Activated CD4-positive, alpha-beta T cell treated with anti-CD3 and anti-CD28 coated beads, Interleukin-2, amount 50 U/mL, for 1 hour (primary cell): ENCODE data around the gene CENPH.
"Not testable (repeated sequence)": the region's sequence is repeated elsewhere in the genome, so short reads cannot be mapped to it uniquely, and the experiment has no call there.

Source experiments
- DNase-seq: peaks from one replicate; pipeline ENCODE4 v3.0.0-alpha.2; 2020

The CENPH gene

DNA sequence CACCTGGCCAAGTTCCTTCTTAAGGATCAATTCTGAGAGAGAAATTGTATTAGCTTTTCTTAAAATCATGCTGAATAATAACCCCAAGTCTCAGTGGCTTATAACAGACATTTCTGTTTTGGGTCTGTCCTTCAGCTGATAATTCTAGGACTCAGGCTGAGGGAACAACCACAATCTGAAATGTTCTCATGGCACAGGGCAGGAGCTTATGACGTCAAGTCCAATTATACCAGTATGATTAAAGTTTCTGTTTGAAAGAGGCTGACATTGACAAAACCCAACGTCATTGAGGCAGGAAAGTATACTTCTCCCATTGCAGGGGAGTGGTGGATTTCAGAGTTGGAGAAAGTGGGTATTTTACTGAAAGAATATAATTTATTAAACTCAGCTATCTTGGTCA lies 21.8 kb downstream of the CENPH start:
- no peak for DNase-seq

DNA sequence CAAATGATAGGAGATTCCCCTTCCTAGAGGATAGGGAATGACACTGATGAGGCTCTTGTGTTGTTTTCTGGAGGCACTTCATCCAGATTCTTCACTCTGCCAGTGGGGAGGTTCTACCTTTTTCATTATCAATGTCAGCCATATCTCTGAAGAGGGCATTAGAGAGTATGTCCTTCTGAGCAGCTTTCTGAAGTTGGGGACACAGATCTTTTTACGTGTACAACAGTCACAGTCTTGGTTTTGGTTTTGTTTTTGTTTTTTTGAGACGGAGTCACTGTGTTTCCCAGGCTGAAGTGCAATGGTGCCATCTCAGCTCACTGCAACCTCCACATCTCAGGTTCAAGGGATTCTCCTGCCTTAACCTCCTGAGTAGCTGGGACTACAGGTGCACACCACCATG lies 22.6 kb downstream of the CENPH start:
- no peak for DNase-seq

DNA sequence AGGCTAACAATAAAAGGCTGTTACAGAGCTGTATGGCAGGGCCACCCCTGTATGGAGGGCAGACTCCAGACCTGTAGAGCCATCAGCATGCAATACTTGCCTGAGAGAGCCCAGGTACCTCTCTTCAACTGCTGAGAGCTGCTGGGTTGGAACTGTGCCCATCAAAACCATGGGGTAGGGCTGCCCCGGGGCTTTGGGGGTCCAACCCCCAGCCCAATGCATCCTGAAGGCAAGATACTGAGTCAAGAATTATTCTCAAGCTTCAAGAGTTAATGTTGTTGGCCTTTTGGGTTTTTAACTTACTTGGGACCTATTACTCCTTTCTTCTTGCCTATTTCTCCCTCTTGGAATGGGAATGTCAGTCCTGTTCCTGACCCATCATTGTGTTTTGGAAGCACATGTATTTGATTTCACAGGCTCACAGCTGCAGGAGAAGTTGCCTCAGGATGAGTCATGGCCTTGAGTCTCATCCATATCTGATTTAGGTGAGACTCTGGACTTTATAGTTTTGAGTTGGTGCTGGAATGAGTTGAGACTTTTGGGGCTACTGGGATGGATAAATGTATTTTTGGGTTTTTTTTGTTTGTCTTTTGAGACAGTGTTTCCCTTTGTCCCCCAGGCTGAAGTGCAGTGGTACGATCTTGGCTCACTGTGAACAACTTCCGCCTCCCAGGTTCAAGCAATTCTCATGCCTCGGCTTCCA lies 24.3 kb downstream of the CENPH start:
- no peak for DNase-seq

DNA sequence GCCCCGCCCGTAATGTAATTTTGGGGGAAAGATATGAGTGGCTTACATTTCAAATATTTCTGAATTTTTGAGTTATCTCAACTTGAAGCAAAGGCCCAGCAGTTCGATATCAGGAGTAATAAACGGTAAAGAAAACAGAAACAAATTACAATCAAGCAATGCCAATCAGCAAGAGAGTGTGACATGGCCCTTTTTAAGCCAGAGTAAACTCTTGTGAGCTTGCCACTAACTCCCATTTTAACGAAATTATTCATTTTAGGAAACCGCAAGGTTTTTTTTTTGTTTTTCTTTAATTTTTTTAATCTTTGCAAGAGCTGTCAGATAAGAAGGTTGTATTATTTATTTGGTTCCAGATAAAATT lies 27.7 kb downstream of the CENPH start:
- no peak for DNase-seq

DNA sequence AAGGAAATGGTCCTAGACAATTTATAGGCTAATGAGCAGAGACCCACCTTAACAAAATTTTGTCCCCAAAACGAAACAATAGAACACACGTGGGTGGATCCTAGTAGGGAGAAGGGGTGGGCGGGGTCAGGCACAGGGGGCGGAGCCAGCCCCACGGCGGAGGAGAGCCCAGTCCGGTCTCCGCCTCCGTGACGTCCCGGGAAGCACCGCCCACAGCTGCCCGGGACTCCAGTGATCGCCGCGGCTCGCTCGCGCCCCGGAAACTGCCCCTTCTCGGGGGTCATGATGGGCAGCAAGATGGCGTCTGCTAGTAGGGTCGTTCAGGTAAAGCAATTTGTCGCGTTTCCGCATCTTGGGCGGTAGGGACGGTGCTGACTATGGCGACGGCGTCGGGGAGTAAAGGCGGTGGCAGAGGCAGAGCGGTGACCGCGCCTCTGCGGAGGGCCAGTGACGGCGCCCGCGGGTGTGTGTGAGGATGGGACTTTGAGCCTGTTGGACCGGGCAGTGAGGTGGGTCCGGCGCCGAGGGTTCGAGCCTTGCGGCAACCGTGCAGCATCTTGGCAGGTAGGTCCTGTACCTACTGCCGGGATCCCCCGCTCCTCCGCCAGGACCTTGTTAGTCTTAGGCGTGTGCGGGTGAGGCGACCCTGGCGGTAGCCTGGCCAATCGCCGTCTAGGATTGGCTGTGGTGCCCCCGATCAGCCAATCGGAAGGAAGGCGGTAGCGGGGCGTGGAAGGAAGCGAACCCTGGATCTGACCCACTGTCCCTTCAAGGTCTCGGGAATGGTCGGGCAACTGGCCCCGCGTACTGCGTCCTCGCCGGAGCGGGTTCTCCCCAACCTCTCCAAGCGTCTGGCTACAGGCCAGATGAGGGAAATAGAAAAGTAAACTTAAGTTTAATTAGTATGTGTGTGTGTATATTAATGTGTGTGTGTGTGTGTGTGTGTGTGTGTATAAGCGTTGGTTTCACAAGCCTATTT lies 28.5 kb downstream of the CENPH start:
- DNase-seq: peak; percentile 95

DNA sequence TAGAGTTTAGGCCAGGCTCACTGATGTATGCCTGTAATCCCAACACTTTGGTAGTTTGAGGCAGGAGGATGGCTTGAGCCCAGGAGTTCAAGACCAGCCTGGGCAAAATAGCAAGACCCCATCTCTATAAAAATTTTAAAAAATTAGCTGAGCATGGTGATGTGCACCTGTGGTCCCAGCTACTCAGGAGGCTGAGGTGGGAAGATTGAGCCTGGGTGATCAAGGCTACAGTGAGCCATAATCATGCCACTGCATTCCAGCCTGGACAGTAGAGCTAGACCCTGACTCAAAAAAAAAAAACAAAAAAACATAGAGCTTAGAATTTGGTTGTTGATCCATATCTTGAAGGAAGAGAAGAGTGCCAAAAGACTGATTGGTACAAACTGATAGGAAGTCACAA lies 30.6 kb downstream of the CENPH start:
- no peak for DNase-seq

DNA sequence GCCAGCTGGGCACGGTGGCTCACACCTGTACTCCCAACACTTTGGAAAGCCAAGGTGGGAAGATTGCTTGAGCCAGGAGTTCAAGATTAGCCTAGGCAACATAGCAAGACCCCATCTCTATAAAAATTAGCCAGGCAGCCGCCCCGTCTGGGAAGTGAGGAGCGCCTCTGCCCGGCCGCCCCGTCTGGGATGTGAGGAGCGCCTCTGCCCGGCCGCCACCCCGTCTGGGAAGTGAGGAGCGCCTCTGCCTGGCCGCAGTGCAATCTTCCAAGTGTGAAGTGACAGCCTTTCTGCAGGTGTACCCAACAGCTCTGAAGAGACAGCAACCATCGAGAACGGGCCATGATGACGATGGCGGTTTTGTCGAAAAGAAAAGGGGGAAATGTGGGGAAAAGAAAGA lies 31.0 kb downstream of the CENPH start:
- DNase-seq: not testable (repeated sequence)

DNA sequence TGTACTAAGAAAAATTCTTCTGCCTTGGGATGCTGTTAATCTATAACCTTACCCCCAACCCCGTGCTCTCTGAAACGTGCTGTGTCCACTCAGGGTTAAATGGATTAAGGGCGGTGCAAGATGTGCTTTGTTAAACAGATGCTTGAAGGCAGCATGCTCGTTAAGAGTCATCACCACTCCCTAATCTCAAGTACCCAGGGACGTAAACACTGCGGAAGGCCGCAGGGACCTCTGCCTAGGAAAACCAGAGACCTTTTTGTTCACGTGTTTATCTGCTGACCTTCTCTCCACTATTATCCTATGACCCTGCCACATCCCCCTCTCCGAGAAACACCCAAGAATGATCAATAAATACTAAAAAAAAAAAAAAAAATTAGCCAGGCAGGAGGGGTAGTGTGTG lies 31.4 kb downstream of the CENPH start:
- not testable (repeated sequence) for DNase-seq

DNA sequence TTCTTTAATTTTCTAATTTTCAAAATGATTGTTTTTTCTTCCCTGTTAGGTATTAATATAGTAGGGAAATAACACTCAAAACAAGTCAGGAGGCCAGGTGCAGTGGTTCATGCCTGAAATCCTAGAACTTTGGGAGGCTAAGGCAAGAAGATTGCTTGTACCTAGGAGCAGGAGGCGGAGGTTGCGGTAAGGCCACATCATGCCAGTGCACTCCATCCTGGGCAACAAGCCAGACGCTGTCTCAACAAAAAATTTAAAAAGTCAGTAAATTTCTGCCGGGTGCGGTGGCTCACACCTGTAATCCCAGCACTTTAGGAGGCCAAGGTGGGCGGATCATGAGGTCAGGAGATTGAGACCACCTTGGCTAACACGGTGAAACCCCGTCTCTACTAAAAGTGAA lies 35.1 kb downstream of the CENPH start:
- no peak for DNase-seq

DNA sequence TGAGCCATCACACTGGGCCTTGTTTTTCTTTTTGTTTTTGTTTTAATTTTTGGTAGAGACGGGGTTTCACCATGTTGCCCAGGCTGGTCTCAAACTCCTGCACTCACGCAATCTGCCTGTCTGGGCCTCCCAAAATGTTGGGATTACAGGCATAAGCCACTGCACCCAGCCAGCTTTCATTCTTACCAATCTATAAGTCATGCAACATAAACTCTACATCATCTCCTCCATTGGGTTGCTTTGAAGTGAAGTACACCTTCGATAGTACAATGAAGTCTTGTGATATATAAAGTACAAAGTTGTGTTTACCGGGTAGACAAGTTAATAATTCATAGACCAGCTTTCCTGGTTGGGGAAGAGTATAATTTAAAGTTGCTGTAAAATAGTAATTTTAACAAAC lies 36.5 kb downstream of the CENPH start:
- DNase-seq: no peak

DNA sequence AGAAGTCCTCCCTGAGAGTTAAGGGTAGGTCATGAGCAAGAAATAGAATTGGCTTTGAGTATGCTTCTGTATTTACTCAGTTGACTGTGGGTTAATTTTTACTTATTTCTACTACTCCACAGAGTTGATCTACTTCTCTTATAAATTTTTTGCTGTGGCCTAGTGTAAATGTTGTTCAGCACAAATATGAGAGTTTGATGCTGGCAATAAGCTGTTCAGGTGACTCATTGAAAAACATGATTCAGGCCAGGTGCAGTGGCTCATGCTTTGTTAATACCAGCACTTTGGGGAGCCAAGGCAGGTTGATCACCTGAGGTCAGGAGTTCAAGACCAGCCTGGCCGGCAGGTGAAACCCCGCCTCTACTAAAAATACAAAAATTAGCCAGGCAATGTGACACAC lies 40.8 kb downstream of the CENPH start:
- DNase-seq: no peak

DNA sequence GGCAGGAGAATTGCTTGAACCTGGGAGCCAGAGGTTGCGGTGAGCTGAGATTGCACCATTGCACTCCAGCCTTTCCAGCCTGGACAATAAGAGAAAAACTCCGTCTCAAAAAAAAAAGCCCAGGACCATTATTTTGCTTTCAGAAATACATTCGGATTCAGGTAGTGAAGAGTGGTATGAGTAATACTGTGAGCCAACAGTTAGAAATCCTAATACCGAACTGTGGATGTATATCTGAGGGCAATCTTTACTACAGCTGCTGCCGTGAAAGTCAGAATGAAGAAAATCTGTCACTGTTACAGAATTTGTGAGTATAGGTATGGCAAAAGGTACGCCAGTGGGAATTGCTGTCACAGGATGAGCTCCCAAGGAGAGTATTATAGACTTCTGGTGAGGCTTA lies 41.9 kb downstream of the CENPH start:
- DNase-seq: no peak

DNA sequence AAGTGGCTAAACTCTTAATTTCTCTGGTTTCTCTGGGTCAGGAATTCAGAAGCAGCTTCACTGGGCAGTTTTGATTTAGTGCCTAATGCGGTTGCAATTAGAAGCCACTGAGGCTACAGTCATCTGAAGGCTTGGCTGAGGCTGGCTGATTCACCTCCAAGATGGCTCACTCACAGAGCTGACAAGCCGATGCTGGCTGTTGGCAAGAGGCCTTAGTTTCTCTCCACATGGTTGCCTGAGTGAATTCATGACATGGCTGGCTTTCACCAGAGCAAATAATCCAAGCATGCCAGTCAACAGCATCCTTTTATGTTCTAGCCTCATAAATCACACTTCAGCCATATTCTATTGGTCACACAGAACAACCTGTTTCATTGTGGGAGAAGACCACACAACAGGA lies 42.5 kb downstream of the CENPH start:
- no peak for DNase-seq

DNA sequence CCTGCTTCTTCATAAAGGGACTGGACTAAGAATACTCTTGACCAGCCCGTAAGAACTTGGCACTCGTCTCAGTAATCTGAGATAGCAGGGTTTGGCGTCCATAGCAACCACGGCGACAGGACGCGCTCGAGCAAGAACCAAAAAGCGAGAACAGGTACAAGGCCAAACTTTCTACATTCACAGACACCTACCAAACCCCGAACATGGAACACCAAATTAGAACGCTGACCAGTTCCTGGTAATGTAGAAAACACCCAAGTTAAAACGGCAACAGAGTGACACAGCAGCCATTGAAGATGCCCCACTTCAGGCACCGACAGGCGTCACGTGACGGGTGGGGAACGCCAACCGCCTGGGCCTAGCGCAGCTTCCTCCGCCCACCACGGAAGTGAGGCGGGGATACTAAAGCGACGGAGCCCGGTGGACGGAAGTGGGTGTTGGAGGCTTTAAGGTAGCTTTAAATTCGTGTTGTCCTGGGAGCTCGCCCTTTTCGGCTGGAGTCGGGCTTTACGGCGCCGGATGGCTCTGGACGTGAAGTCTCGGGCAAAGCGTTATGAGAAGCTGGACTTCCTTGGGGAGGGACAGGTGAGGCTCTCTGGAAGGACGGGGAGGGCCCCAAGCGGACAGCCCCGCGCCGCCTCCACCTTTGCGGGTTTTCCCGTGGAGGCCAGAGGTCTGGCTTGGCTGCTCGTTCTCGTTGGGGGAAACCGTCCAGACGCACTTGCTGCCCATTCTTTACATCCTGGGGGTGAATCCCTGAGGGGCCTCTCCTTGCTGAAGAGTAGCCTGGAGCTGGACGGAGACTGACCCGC lies 45.3 kb downstream of the CENPH start, which contains the start of gene CDK7:
CDK7 (plus strand) TSS at position 430 of the 812 bp plus-strand sequence; CDS start at position 520, 90 bp downstream.
- peak; percentile 87 for DNase-seq

DNA sequence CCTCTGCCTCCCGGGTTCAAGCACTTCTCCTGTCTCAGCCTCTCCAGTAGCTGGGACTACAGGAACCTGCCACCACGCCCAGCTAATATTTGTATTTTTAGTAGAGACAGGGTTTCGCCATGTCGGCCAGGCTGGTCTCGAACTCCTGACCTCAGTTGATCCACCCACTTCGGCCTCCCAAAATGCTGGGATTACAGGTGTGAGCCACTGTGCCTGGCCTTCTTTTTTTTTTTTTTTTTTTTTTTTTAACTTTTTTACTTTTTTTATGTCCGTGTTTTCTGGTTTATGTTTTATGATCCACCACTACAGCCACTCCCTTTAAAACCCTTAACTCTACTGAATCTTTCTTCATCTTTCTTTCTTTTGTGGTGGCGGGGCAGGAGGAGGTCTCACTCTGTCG lies 47.4 kb downstream of the CENPH start:
- not testable (repeated sequence) for DNase-seq

DNA sequence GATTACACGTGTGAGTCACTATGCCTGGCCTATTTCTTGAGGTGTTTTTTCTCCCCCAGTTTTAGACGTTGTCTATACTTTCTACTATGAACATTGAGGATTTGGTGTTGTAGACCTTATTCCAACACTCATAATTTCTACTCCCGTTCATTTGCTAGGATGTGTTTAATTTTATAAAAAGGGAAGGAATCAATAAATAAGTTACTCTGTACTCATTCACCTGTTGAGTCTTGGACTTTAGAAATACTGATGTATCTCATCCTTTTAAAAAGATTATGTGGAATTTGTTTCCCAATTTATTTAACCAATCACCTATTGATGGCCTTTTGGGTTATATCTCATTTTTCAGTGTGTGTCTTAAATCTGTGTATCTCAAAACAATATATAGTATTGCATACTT lies 48.5 kb downstream of the CENPH start:
- DNase-seq: no peak

DNA sequence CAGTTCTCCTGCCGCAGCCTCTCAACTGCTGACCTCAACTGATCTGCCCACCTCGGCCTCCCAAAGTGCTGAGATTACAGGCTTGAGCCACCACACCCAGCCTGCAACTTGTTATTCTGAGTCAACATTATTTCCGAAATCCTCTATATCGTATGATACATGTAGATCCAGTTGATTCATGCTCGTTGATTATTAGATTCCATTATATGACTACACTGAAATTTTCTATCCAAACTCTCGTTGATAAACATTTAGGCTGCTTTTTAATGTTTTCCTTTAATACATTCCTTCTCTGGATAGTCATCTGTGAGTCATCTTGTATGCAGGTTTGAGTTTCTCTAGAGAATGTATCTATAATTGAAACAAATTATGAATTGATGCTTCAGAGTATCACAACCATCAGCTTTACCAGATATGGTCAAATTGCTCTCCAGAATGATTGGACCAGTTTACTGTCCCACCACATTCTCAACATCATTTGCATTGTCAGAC lies 49.4 kb downstream of the CENPH start:
- no peak for DNase-seq

DNA sequence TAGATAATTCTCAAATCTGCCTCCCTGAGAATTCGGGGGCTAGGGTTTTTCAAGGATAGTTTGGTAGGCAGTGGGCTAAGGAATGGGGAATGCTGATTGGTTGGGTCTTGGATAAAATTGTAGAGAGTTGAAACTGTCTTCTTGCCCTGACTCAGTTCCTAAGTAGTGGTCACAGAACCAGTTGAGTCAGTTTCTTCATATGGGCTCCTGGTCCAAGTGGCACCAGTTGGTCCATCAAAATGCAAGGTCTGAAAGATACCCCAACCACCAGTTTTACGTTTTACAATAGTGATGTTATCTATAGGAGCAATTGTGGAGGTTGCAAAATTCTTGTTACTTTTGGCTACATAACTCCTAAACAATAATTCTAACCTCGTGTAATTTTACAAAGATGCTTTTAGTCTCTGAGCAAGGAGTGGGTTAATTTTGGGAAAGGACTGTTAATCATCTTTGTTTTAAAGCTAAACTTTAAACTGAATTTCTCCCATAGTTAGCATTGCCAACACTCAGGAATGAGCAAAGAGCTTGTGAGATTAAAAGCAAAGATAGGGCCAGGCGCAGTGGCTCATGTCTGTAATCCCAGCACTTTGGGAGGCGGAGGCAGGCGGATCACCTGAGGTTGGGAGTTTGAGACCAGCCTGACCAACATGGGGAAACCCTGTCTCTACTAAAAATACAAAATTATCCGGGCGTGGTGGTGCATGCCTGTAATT lies 53.0 kb downstream of the CENPH start:
- DNase-seq: no peak

DNA sequence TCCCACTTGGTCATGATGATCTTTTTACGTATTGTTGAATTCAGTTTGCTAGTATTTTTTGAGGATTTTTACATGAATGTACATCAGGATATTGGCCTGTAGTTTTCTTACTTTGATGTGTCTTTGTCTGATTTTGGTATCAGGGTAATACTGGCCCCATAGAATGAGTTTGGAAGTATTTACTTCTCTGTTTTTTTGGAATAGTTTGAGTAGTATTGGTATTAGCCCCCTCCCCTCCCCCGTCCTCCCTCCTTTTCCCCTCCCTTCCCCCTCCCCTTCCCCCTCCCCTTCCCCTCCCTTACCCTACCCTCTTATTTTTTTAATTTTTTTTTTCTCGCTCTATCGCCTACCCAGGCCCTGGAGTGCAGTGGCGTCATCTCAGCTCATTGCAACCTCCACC lies 55.6 kb downstream of the CENPH start:
- no peak for DNase-seq

DNA sequence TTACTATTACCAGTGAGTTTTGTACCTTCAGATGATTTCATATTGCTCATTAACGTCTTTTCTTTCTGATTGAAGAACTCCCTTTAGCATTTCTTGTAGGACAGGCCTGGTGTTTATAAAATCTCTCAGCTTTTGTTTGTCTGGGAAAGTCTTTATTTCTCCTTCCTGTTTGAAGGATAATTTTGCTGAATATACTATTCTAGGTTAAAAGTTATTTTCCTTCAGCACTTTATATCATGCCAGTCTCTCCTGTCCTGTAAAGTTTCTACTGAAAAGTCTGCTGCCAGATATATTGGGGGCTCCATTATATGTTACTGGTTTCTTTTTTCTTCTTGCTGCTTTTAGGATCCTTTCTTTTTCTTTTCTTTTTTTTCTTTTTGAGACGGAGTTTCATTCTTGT lies 58.6 kb downstream of the CENPH start:
- DNase-seq: no peak

DNA sequence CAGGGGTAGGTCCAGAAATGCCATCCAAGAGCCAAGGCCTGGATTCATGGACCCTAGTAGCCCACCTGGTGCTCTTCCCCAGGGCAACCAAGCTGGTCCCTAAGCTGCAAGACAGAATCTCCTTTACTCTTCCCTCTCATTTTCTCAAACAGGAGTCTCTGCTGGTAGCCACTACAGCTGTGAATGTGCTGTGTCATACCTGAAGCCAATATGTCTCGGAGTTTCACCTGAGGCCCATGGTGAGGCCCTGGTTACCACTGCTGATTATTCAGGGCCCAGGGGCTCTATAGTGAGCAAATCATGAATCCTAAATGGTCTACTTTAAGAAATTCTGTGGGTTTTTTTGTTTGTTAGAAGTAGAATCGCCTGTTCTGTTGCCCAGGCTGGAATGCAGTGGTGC lies 61.2 kb downstream of the CENPH start:
- no peak for DNase-seq

DNA sequence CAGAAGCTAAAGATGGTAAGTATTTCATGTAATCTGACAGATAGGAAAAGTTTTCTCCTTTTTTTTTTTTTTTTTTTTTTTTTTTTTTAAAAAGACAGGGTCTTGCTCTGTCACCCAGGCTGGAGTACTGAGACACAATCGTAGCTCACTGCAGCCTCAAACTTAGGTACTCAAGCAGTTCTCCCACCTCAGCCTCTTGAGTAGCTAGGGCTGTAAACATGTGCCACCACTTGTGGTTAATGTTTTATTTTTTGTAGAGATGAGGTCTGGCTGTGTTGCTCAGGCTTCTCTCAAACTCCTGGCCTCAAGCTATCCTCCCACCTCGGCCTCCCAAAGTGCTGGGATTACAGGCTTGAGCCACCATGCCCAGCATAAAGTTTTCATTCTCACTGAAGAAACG lies 63.1 kb downstream of the CENPH start:
- no peak for DNase-seq
